Thymus (tissue), 11 donors: ENCODE results near the gene TNF. TPM values are rescaled to one million over a fixed set of nuclear protein-coding genes. Genes with fewer than 3 reads are reported as not detected.
"Not testable (repeated sequence)": the region's sequence is repeated elsewhere in the genome, so short reads cannot be mapped to it uniquely, and the experiment has no call there.

ENCODE experiments used
- DNase-seq, 9 donors: peaks; one replicate each; pipeline ENCODE4 v3.0.0-alpha.2; 2013; ENCODE audit warnings: low spot score in 9 of 9, low read depth in 6 of 9, missing footprints in 1 of 9
- H3K27ac ChIP-seq, 2 donors: one replicate each; pipeline ENCODE4 v1.5.1; 2013; ENCODE audit warnings: control low read depth in 1 of 2, low read depth in 1 of 2, low read length in 1 of 2, mild to moderate bottlenecking in 1 of 2, moderate library complexity in 1 of 2
- H3K27me3 ChIP-seq, 2 donors: one replicate each; pipeline ENCODE4 v1.5.1; 2013; ENCODE audit warnings: low read length in 1 of 2; ENCODE audit not compliant: control insufficient read depth in 2 of 2, insufficient read depth in 1 of 2
- H3K36me3 ChIP-seq, 2 donors: one replicate each; pipeline ENCODE4 v1.5.1; 2013; ENCODE audit warnings: low read length in 1 of 2, mild to moderate bottlenecking in 1 of 2, moderate library complexity in 1 of 2; ENCODE audit not compliant: control insufficient read depth in 2 of 2, insufficient read depth in 2 of 2
- H3K4me1 ChIP-seq, 2 donors: one replicate each; pipeline ENCODE4 v1.5.1; 2013; ENCODE audit warnings: low read length in 2 of 2; ENCODE audit not compliant: control insufficient read depth in 2 of 2, insufficient read depth in 2 of 2
- H3K4me3 ChIP-seq, 2 donors: one replicate each; pipeline ENCODE4 v1.5.1; 2013; ENCODE audit warnings: low read length in 2 of 2, control low read depth in 1 of 2, mild to moderate bottlenecking in 1 of 2
- H3K9me3 ChIP-seq, 2 donors: one replicate each; pipeline ENCODE4 v1.5.1; 2013; ENCODE audit warnings: low read length in 1 of 2, mild to moderate bottlenecking in 1 of 2; ENCODE audit not compliant: control insufficient read depth in 2 of 2, insufficient read depth in 1 of 2
- WGBS: extraction: QIAGEN DNeasy Blood & Tissue Kit; methylation state at CpG from one replicate; pipeline ENCODE4 v1.1.7; 2013; 5-methylcytosine and 5-hydroxymethylcytosine counted together
- polyA plus RNA-seq: library from polyadenylated mRNA; stranded (reverse); fragments of 200-250 nt; gene quantifications from one replicate; pipeline ENCODE4 v1.2.3, GENCODE V29; 2013
- total RNA-seq: library from RNA; stranded (reverse); fragments of 120-200 nt; gene quantifications from one replicate; pipeline ENCODE4 v1.2.4, GENCODE V29; 2013
- donor health status: healthy.

The TNF gene
- total and polyA plus RNA-seq, 2 donors, result 1.4 to 3.5 TPM

DNA sequence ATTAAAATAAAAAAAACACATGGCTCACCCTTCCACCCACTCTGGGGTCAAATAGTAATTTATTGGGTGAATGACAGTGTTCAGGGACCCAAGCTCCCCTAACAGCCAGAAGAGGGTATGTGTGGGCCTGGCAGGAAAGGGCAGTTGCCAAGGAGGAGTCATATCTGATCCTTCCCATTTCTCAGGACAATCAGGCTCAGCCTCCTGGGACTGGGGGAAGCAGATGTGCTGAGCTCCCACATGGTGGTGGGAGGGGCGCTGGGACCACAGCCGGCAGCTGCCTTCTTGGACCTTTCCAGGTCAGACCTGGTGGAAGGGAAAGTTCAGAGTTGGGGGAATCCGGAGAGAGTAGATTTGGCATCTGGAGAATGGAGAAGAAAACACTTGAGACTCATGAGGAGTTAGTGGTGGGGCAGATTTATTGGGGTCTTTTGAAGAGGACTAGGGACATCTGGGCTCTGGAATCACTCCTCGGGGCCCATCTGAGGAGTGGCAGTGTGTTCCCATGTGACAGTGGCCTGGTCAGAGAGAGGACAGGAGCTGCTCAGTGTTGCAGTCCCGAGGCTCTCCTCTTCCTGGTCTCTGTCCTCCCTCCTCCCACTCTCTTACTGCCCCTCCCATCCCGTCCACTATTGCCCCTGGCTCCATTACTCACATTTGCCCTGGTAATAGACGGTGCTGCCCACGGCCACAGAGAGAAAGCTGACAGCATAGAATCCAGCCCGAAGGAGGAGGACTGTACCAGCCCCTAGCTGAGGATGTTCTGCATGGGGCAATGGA is 13.7 kb downstream of the TNF start:
- WGBS, result 90% methylated on average over 9 of the region's 9 CpGs
- H3K4me3 ChIP-seq, result no peak overlapping the region

DNA sequence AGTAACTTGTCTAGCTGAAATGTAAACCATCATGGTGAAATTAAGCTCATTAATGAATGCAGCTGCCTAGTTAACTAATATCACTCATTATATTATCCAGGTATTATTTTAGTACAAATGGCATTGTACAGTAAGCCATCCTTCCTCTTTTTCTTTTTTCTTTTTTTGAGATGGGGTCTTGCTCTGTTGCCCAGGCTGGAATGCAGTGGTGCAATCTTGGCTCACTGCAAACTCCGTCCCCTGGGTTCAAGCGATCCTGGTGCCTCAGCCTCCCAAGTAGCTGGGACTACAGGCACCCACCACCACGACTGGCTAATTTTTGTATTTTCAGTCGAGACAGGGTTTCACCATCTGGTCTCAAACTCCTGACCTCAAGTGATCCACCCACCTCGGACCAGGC is 15.3 kb downstream of the TNF start:
- 89% methylated on average over 5 of the region's 5 CpGs for WGBS
- H3K4me1 ChIP-seq, result peaks cover 40 to 63% of the 10 kb centered on the region in 2 donors
- H3K4me3 ChIP-seq, H3K27me3 ChIP-seq, DNase-seq, H3K27ac ChIP-seq, H3K36me3 ChIP-seq: not testable (repeated sequence)
- peaks cover 0 to 13% of the 10 kb centered on the region in 2 donors for H3K9me3 ChIP-seq

More for the DNA sequence above, 13.7 kb downstream of the TNF start:
- H3K36me3 ChIP-seq, result peaks cover 0 to 4% of the 10 kb centered on the region in 2 donors
- peaks cover 0 to 6% of the 10 kb centered on the region in 2 donors for H3K9me3 ChIP-seq
- peak overlapping the region in 1 of 2 donors; percentile 95 for H3K27ac ChIP-seq
- no peaks in the 10 kb centered on the region for H3K27me3 ChIP-seq
- peaks cover 55 to 77% of the 10 kb centered on the region in 2 donors for H3K4me1 ChIP-seq
- peak in 1 of 9 donors; percentile 0 for DNase-seq

DNA sequence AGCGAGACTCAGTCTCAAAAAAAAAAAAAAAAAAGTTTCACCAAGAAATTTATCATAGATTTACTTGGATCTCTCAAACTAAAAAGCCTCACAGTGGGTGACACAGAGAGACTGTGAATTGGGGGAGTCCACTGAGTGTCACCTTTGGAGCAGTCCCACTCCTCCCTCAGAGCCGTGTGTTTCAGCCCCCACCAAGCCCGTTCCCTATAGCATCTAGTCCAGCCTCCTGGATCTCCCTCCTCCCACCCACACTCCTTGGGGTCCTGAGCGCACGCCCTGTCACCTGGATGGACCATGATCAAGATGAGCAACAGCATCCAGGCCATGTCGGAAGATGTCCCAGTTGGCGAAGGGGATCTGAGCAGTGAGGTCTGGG is 17.0 kb downstream of the TNF start:
- H3K36me3 ChIP-seq, result peaks cover 0 to 4% of the 10 kb centered on the region in 2 donors
- DNase-seq, result no peak
- 96% methylated on average over 7 of the region's 7 CpGs for WGBS
- peaks cover 26 to 59% of the 10 kb centered on the region in 2 donors for H3K4me1 ChIP-seq
- no peak overlapping the region for H3K4me3 ChIP-seq
- peak overlapping the region; percentile 36 to 80 for H3K27ac ChIP-seq
- H3K27me3 ChIP-seq, result no peaks in the 10 kb centered on the region
- H3K9me3 ChIP-seq, result peaks cover 0 to 10% of the 10 kb centered on the region in 2 donors

- WGBS, result 7% methylated on average over 2 of the region's 2 CpGs
- DNase-seq, result peak in 4 of 9 donors; percentile 56 to 86 (median 77)
- peaks cover 0 to 10% of the 10 kb centered on the region in 2 donors for H3K9me3 ChIP-seq
Observed at GRCh38 chr6:31597006-31597405, 21.6 kb downstream of the TNF start.

GRCh38 chr6:31607317-31607716 is 32.0 kb downstream of the TNF start:
- WGBS, result 100% methylated on average over 1 of the region's 1 CpG
- Histone ChIP-seq H3K27me3 (no peaks in the 10 kb centered on the region), H3K27ac (no peak overlapping the region), H3K4me1 (no peaks in the 10 kb centered on the region), H3K4me3 (no peak overlapping the region), H3K36me3 (no peaks in the 10 kb centered on the region), H3K9me3 (no peaks in the 10 kb centered on the region)
- no peak for DNase-seq

More at GRCh38 chr6:31597006-31597405, 21.6 kb downstream of the TNF start:
- no peaks in the 10 kb centered on the region for H3K36me3 ChIP-seq
- no peak overlapping the region for H3K27ac ChIP-seq
- H3K27me3 ChIP-seq, result no peaks in the 10 kb centered on the region
- H3K4me1 ChIP-seq, result peaks cover 21 to 43% of the 10 kb centered on the region in 2 donors
- no peak overlapping the region for H3K4me3 ChIP-seq

DNA sequence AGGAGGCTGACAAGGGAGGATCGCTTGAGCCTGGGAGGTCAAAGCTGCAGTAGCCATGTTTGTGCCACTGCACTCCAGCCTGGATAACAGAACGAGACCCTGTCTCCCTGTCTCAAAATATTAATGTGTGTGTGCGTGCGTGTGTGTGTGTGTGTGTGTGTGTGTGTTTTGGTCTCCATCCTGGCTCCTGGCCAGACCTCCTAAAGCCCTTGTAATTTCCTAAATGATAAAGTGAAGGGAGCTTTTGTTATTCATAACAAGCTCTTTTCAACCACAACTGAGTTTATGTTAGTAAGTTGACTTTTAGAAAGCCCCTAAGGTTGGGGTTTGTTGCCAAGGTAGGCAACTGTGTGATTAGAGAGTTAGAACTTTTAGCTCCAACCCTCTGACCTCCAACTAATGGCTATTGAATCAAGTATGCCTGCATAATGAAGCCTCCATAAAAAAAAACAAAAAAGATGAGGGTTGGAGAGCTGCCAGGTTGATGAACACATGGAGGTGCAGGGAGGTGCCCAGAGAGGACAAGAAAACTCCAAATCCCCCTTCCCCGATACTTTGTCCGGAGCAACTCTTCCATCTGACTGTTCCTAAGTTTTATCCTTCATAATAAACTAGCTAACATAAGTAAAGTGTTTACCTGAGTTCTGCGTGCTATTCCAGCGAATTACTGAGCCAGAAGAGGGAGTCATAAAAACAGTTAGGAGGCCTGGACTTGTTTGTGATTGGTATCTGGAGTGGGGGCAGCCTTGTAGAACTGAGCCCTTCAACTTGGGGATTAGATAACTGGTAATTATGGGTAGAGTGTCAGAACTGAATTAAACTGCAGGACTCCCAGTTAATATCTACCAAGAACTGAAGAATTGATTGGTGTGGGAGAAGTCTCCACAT is 34.4 kb downstream of the TNF start:
- 89% methylated on average over 8 of the region's 8 CpGs for WGBS
- Histone ChIP-seq H3K4me1 (peaks cover 3 to 15% of the 10 kb centered on the region in 2 donors), H3K4me3 (no peak overlapping the region), H3K36me3 (no peaks in the 10 kb centered on the region), H3K27ac (no peak overlapping the region), H3K27me3 (no peaks in the 10 kb centered on the region), H3K9me3 (no peaks in the 10 kb centered on the region)
- no peak for DNase-seq

GRCh38 chr6:31610968-31611367 is 35.6 kb downstream of the TNF start:
- H3K27me3 ChIP-seq, result no peaks in the 10 kb centered on the region
- H3K4me3 ChIP-seq, result no peak overlapping the region
- H3K27ac ChIP-seq, result no peak overlapping the region
- WGBS, result 97% methylated on average over 4 of the region's 4 CpGs
- DNase-seq, result no peak
- no peaks in the 10 kb centered on the region for H3K36me3 ChIP-seq
- no peaks in the 10 kb centered on the region for H3K9me3 ChIP-seq
- peaks cover 12 to 26% of the 10 kb centered on the region in 2 donors for H3K4me1 ChIP-seq

GRCh38 chr6:31614075-31614619 is 38.8 kb downstream of the TNF start:
- WGBS, result 83% methylated on average over 8 of the region's 8 CpGs
- H3K4me1 ChIP-seq, result peaks cover 21 to 45% of the 10 kb centered on the region in 2 donors
- peaks cover 0 to under 1% of the 10 kb centered on the region in 2 donors for H3K9me3 ChIP-seq
- no peak overlapping the region for H3K4me3 ChIP-seq
- H3K27ac ChIP-seq, result peak overlapping the region in 1 of 2 donors; percentile 85
- H3K27me3 ChIP-seq, result no peaks in the 10 kb centered on the region
- no peak for DNase-seq
- peaks cover 0 to 3% of the 10 kb centered on the region in 2 donors for H3K36me3 ChIP-seq
